ENCODE data around the gene CDC37.

DNA sequence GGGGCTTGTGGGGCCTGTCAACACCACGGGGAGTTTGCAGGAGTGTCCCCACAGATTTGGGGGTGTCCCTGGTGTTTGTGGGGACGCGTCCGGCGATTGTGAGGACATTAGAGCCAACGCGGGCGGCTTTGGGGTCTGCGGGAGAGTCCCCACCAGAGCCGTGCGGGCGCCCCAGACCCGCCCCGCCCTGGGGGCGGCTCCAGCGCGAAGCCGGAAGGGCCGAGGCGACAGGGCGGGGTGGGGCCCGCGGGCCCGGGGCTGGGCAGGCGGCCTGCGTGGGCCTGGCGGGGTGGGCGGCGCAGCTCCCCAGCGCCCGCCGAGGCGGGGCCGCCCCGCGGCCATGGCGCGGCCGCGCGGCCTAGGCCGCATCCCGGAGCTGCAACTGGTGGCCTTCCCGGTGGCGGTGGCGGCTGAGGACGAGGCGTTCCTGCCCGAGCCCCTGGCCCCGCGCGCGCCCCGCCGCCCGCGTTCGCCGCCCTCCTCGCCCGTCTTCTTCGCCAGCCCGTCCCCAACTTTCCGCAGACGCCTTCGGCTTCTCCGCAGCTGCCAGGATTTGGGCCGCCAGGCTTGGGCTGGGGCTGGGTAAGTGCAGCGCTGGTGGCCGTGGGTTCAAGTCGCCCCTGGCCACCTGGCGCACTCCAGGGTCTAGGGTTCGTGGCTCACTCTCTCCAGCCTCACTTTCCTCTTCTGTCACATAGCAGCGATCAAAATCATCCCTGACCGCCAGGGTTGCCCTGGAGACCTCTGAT lies 27.3 kb upstream of the CDC37 start:
- peak in 1 of 2 donors; percentile 44 for TF ChIP-seq POLR2A (IDR thresholded peaks at IDR 0.05)
- TF ChIP-seq, protein P1, sequence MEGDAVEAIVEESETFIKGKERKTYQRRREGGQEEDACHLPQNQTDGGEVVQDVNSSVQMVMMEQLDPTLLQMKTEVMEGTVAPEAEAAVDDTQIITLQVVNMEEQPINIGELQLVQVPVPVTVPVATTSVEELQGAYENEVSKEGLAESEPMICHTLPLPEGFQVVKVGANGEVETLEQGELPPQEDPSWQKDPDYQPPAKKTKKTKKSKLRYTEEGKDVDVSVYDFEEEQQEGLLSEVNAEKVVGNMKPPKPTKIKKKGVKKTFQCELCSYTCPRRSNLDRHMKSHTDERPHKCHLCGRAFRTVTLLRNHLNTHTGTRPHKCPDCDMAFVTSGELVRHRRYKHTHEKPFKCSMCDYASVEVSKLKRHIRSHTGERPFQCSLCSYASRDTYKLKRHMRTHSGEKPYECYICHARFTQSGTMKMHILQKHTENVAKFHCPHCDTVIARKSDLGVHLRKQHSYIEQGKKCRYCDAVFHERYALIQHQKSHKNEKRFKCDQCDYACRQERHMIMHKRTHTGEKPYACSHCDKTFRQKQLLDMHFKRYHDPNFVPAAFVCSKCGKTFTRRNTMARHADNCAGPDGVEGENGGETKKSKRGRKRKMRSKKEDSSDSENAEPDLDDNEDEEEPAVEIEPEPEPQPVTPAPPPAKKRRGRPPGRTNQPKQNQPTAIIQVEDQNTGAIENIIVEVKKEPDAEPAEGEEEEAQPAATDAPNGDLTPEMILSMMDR (IDR thresholded peaks at IDR 0.05) = no peak

Data from heart left ventricle (tissue), 13 donors.